ENCODE results near the gene NOXO1. TPM values are rescaled to one million over a fixed set of nuclear protein-coding genes. Genes with fewer than 3 reads are reported as not detected.

The NOXO1 gene
- total and polyA plus RNA-seq, 2 donors (not counting 3 experiments of a cell fraction or from before 2014, with no cell fraction given) = 0.37 to 0.60 TPM

DNA sequence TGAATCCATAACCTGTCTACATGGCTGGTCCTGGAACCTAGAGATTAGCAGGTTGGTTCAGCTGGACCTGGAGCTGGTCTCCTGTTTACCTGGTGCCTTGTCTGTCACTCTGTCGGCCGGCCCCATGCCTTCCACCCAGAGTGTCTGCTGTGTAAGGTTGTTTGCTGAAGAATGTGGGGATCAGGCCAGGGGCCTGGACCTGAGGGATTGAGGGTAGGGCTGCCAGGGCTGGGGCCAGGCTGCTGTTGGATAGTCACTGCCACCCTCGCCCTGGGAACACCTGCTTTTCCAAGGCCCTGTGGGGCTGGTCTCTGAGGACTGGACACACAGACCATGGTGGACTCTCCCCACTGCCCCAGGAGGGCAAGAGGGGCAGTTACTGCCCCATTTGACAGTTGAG, 46.9 kb upstream of the NOXO1 start:
- H3K4me3 ChIP-seq (replicated peaks in 1 of 3; ENCODE audit: insufficient read depth in 1 of 3, low read depth in 1 of 3, low read length in 3 of 3) = peak overlapping the region in 1 of 3 experiments; percentile 20
- dilution Hi-C loops (cut with MboI; ENCODE audit: extremely low pct_ligation_motif_present, low sequenced_read_pairs) (loop anchor here (25.0 kb wide), 1 partner anchor 134 kb away; the partner anchor contains the start of gene TRAF7), intact Hi-C loops (cut with micrococcal nuclease) (no loop called here)
- POLR2A ChIA-PET = interaction anchor here (1.5 kb wide), 1 partner anchor 127 kb away, joined by 6 read pairs; the partner anchor contains the start of gene TRAF7
- no peaks in the 10 kb centered on the region for H4K20me1 ChIP-seq (replicated peaks; ENCODE audit: control insufficient read depth, extremely low read depth, insufficient read depth, low read length)
- no peaks in the 10 kb centered on the region for H3K27me3 ChIP-seq (ENCODE audit: control insufficient read depth in 2 of 2, insufficient read depth in 2 of 2, low read length in 2 of 2)
- FAIRE-seq (peak; percentile 8), DNase-seq (ENCODE audit: low read depth, low spot score) (no peak)
- no peaks in the 10 kb centered on the region for H3K9me1 ChIP-seq (replicated peaks; ENCODE audit: control insufficient read depth, extremely low read depth, insufficient read depth, low read length)
- no peaks in the 10 kb centered on the region for H3K9me3 ChIP-seq (replicated peaks; ENCODE audit: control insufficient read depth, insufficient read depth, low read length)
- H3K4me1 ChIP-seq (ENCODE audit: control insufficient read depth, extremely low read depth, insufficient read depth, low read length) = peaks cover 39% of the 10 kb centered on the region
- H2AFZ ChIP-seq (ENCODE audit: low read depth, low read length) = no peak overlapping the region
- CTCF ChIA-PET = interaction anchor here (0.9 to 2.0 kb wide), 5 partner anchors 16 to 112 kb away, joined by 3 to 18 read pairs (median 4); partner anchors contain the start of genes NTHL1 and TSC2
- H3K79me2 ChIP-seq (ENCODE audit: control insufficient read depth, insufficient read depth, low read length) = peaks cover 15% of the 10 kb centered on the region
- no peak overlapping the region for H3K9ac ChIP-seq (replicated peaks; ENCODE audit: extremely low read depth, insufficient read depth, low read length)
- H3K36me3 ChIP-seq (ENCODE audit: control insufficient read depth in 2 of 2, extremely low read depth in 1 of 2, insufficient read depth in 2 of 2, low read length in 2 of 2) = no peaks in the 10 kb centered on the region
- H3K4me2 ChIP-seq (ENCODE audit: insufficient read depth, low read length) = peak overlapping the region; percentile 16
- BruUV-seq (replicated peaks) = no TSS peak
- no peak overlapping the region for H3K27ac ChIP-seq (ENCODE audit: insufficient read depth, low read depth, low read length)
- TF ChIP-seq JUN (IDR thresholded peaks at IDR 0.05; ENCODE audit: borderline replicate concordance, insufficient read depth, insufficient read length, low read depth) (no peak), FOS (IDR thresholded peaks at IDR 0.05; ENCODE audit: borderline replicate concordance, insufficient read depth, low read length) (no peak), MYC (IDR thresholded peaks at IDR 0.05; ENCODE audit: low read depth, low read length) (no peak), EZH2 (IDR thresholded peaks at IDR 0.05; ENCODE audit: borderline replicate concordance, low read depth, low read length, severe bottlenecking) (no peak), POLR2A (IDR thresholded peaks at IDR 0.05; ENCODE audit: low read depth, low read length) (no peak), GATA2 (IDR thresholded peaks at IDR 0.05; ENCODE audit: insufficient read depth, insufficient read length, low read depth, low read length) (no peak), POLR2AphosphoS5 (IDR thresholded peaks at IDR 0.05; ENCODE audit: insufficient read depth, low read depth, low read length) (no peak)
- TF ChIP-seq, protein P1, sequence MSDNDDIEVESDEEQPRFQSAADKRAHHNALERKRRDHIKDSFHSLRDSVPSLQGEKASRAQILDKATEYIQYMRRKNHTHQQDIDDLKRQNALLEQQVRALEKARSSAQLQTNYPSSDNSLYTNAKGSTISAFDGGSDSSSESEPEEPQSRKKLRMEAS (IDR thresholded peaks at IDR 0.05; ENCODE audit: insufficient read depth, insufficient read length) = no peak
- TF ChIP-seq, protein P2, sequence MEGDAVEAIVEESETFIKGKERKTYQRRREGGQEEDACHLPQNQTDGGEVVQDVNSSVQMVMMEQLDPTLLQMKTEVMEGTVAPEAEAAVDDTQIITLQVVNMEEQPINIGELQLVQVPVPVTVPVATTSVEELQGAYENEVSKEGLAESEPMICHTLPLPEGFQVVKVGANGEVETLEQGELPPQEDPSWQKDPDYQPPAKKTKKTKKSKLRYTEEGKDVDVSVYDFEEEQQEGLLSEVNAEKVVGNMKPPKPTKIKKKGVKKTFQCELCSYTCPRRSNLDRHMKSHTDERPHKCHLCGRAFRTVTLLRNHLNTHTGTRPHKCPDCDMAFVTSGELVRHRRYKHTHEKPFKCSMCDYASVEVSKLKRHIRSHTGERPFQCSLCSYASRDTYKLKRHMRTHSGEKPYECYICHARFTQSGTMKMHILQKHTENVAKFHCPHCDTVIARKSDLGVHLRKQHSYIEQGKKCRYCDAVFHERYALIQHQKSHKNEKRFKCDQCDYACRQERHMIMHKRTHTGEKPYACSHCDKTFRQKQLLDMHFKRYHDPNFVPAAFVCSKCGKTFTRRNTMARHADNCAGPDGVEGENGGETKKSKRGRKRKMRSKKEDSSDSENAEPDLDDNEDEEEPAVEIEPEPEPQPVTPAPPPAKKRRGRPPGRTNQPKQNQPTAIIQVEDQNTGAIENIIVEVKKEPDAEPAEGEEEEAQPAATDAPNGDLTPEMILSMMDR (IDR thresholded peaks at IDR 0.05; ENCODE audit: extremely low read depth in 1 of 2, insufficient read depth in 1 of 2, low read depth in 1 of 2, low read length in 2 of 2) = no peak

All from endothelial cell of umbilical vein (primary cell).